Nephron progenitor cell (in vitro differentiated cells): ENCODE data around the gene CDH19.

Source experiments
- DNase-seq: peaks from one replicate; pipeline ENCODE4 v3.0.0; 2021
- H3K27ac Mint-ChIP-seq: 2 replicates; pipeline ENCODE4 v1.8.0; 2021; ENCODE audit warnings: mild to moderate bottlenecking, moderate library complexity, mixed read lengths
- H3K27me3 Mint-ChIP-seq: 2 replicates; pipeline ENCODE4 v1.8.0; 2021; ENCODE audit warnings: mild to moderate bottlenecking, low read depth, mixed read lengths; ENCODE audit not compliant: poor library complexity
- H3K36me3 Mint-ChIP-seq: 2 replicates; pipeline ENCODE4 v1.8.0; 2021; ENCODE audit warnings: low read depth, mixed read lengths
- H3K4me1 Mint-ChIP-seq: 2 replicates; pipeline ENCODE4 v1.8.0; 2021; ENCODE audit warnings: mixed read lengths
- H3K4me3 Mint-ChIP-seq: 2 replicates; pipeline ENCODE4 v1.8.0; 2021; ENCODE audit warnings: mild to moderate bottlenecking, moderate library complexity, mixed read lengths
- H3K9me3 Mint-ChIP-seq: 2 replicates; pipeline ENCODE4 v1.8.0; 2021; ENCODE audit warnings: mild to moderate bottlenecking, moderate library complexity, mixed read lengths
- TF ChIP-seq, protein P1 (sequence below): fragments of 200-600 bp; sonication (generic); IDR thresholded peaks from 2 replicates; pipeline ENCODE4 v1.5.0; 2021; ENCODE audit warnings: antibody characterized with exemption

The CDH19 gene

DNA sequence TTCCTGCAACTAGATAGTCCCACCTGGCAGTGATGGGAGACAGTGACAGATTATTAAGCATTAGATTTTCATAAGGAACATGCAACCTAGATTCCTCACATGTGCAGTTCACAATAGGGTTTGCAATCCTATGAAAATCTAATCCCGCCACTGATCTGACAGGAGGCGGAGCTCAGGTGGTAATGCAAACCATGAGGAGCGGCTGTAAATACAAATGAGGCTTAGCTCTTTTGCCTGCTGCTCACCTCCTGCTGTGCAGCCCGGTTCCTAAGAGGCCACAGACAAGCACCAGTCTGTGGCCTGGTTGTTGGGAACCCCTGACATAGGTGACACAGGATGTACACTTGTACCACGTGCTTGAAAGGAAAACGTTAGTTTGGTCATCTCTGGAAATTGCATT is 41.6 kb downstream of the CDH19 start:
- no peak for DNase-seq
- H3K27ac Mint-ChIP-seq, result no peak overlapping the region
- peaks cover 4% of the 10 kb centered on the region for H3K27me3 Mint-ChIP-seq
- H3K4me3 Mint-ChIP-seq, result no peak overlapping the region
- H3K9me3 Mint-ChIP-seq, result no peaks in the 10 kb centered on the region
- H3K4me1 Mint-ChIP-seq, result no peaks in the 10 kb centered on the region
- TF ChIP-seq, protein P1, sequence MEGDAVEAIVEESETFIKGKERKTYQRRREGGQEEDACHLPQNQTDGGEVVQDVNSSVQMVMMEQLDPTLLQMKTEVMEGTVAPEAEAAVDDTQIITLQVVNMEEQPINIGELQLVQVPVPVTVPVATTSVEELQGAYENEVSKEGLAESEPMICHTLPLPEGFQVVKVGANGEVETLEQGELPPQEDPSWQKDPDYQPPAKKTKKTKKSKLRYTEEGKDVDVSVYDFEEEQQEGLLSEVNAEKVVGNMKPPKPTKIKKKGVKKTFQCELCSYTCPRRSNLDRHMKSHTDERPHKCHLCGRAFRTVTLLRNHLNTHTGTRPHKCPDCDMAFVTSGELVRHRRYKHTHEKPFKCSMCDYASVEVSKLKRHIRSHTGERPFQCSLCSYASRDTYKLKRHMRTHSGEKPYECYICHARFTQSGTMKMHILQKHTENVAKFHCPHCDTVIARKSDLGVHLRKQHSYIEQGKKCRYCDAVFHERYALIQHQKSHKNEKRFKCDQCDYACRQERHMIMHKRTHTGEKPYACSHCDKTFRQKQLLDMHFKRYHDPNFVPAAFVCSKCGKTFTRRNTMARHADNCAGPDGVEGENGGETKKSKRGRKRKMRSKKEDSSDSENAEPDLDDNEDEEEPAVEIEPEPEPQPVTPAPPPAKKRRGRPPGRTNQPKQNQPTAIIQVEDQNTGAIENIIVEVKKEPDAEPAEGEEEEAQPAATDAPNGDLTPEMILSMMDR, result no peak
- H3K36me3 Mint-ChIP-seq, result no peaks in the 10 kb centered on the region

DNA sequence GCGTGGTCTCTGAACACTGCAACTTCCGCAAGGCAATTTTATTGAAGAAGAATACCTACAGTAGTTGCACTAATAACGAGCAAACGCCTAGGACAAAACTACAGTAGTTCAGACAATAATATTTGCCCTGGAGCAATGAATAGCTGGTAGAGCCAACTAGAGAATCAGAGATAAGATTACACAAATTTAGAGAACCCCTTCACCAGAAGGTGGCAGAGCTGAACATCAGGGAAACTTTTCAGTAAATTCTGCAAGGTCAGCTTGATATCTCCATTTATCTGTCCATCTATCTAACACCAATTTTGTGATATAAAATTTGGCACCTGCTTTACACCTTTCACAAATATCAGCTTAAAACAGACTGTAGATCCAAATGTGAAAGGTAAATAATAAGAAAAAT is 43.8 kb downstream of the CDH19 start:
- Mint-ChIP-seq H3K27me3 (no peaks in the 10 kb centered on the region), H3K27ac (no peak overlapping the region), H3K4me3 (no peak overlapping the region), H3K4me1 (no peaks in the 10 kb centered on the region), H3K9me3 (no peaks in the 10 kb centered on the region), H3K36me3 (no peaks in the 10 kb centered on the region)
- no peak for DNase-seq
- TF ChIP-seq, protein P1, result peak; percentile 43

DNA sequence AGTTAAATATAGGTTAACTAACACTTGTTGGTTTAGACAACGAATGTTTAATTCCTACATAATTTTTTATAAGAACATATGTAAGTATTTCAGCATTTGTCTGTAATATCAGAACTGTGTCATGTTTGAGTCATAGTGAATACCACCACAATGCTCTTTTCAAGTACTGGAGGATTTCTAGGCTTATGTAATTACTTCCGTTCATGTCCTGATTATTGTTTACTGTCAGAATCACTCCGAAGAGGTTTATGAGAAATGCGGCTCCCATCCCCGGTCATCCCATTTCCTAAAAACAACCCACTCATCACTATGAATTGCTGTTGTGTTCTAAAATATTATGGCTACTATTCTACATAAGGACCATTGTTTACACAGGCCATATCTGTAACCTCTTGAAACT is 45.1 kb downstream of the CDH19 start:
- TF ChIP-seq, protein P1, result no peak
- Mint-ChIP-seq H3K9me3 (no peaks in the 10 kb centered on the region), H3K4me1 (no peaks in the 10 kb centered on the region), H3K27me3 (no peaks in the 10 kb centered on the region), H3K36me3 (no peaks in the 10 kb centered on the region), H3K4me3 (no peak overlapping the region), H3K27ac (no peak overlapping the region)
- DNase-seq, result no peak

DNA sequence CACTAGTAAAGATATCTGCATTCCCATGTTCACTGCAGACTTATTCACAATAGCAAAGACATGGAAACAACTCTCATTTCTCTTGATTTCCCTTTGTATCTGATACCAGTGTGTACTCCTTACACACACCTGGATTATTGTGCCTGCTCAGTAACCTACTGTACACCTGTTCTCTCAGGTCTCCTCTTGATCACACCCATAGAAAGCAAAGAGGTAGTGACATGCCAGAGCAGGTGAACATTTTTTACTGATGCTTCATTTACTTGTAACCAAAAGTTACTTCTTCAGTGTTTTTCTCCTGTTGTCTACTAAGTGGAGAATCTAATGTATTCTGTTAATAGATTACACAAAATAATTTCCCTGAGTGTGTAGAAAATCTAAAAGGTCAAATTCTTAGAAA is 46.8 kb downstream of the CDH19 start:
- no peaks in the 10 kb centered on the region for H3K27me3 Mint-ChIP-seq

DNA sequence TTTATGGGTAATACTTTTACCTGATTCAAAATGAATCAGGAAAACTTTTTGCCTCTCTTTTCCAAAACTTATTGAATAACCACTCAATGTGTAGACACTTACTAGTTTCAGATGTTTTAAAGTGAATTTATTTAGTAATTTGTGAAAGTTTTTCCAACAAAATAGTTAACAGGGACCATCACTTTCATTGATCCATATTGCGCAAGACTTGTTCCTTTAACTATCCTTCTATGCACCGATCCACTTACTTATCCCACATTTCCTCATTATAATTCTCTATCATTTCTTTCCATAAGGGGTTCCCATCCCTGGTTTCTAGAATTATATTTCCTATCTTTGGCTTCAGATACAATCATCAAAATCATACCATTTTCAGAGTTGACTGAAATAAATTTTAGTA is 48.3 kb downstream of the CDH19 start:
- no peaks in the 10 kb centered on the region for H3K36me3 Mint-ChIP-seq
- peaks cover 8% of the 10 kb centered on the region for H3K4me1 Mint-ChIP-seq
- DNase-seq, result no peak
- no peak overlapping the region for H3K4me3 Mint-ChIP-seq
- TF ChIP-seq, protein P1, result no peak
- no peak overlapping the region for H3K27ac Mint-ChIP-seq
- H3K9me3 Mint-ChIP-seq, result no peaks in the 10 kb centered on the region
- no peaks in the 10 kb centered on the region for H3K27me3 Mint-ChIP-seq

More for the DNA sequence above, 46.8 kb downstream of the CDH19 start:
- Mint-ChIP-seq H3K27ac (no peak overlapping the region), H3K4me1 (peaks cover 5% of the 10 kb centered on the region), H3K36me3 (no peaks in the 10 kb centered on the region), H3K9me3 (no peaks in the 10 kb centered on the region), H3K4me3 (no peak overlapping the region)
- TF ChIP-seq, protein P1, result no peak
- no peak for DNase-seq

DNA sequence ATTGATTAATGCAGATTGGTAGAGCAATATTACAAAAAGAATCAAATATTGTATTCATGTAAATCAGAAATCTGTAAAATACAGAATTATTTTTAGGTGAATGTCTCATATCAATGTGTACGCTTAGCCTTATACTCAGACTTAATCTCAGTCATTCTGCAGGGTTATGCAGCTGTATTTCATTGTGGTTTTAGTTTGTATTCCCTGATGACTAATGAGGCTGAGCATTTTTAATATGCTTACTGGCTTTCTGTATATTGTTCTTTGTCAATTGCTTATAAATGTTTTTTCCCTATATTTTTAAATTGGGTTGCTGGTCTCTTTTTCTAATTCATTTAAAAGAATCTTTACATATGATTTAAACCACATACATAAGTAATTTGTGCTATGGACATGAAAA is 50.1 kb downstream of the CDH19 start:
- Mint-ChIP-seq H3K9me3 (no peaks in the 10 kb centered on the region), H3K36me3 (no peaks in the 10 kb centered on the region), H3K27me3 (no peaks in the 10 kb centered on the region), H3K27ac (no peak overlapping the region), H3K4me1 (peaks cover 24% of the 10 kb centered on the region), H3K4me3 (no peak overlapping the region)
- TF ChIP-seq, protein P1, result no peak
- no peak for DNase-seq
